A673 (cell line): ENCODE data around the gene LRP2. TPM values are rescaled to one million over a fixed set of nuclear protein-coding genes. Genes with fewer than 3 reads are reported as not detected.

Experiments used
- BruUV-seq: library from RNA; stranded (reverse); fragments of 400-500 nt; replicated peaks from 2 replicates; lab custom pipeline; 2021; lab: Mats Ljungman, UMichigan
- CTCF ChIA-PET: fragments of 300-600 bp; sonication (Branson Sonifier 250); formaldehyde crosslinking; loops from one replicate; lab custom pipeline; 2022; ENCODE audit warnings: antibody characterized with exemption; lab: Charles Lee
- POLR2A ChIA-PET: fragments of 300-600 bp; sonication (Branson Sonifier 250); formaldehyde crosslinking; loops from one replicate; lab custom pipeline; 2022; ENCODE audit warnings: antibody characterized with exemption; ENCODE audit not compliant: low non-redundant PET; lab: Charles Lee
- DNase-seq: peaks from one replicate; pipeline ENCODE4 v3.0.0-alpha.2; 2015; ENCODE audit warnings: low spot score
- H3K27ac ChIP-seq: fragments of 200-600 bp; sonication (generic); 2 replicates; pipeline ENCODE4 v1.5.1; 2016; ENCODE audit warnings: mixed run types, low read depth, mild to moderate bottlenecking, mixed read lengths, antibody characterized with exemption, low read length; ENCODE audit not compliant: poor library complexity, severe bottlenecking
- H3K27me3 ChIP-seq: fragments of 200-600 bp; sonication (generic); replicated peaks from 2 replicates; pipeline ENCODE4 v1.6.1; 2017; ENCODE audit warnings: mixed run types, low read depth, mild to moderate bottlenecking, mixed read lengths, antibody characterized with exemption, low read length; ENCODE audit not compliant: insufficient read depth, poor library complexity
- H3K36me3 ChIP-seq: fragments of 200-600 bp; sonication (generic); 2 replicates; pipeline ENCODE4 v1.6.1; 2016; ENCODE audit warnings: mixed run types, mild to moderate bottlenecking, mixed read lengths, antibody characterized with exemption, low read length; ENCODE audit not compliant: insufficient read depth, poor library complexity, severe bottlenecking
- H3K4me1 ChIP-seq: fragments of 200-600 bp; sonication (generic); 2 replicates; pipeline ENCODE4 v1.6.1; 2017; ENCODE audit warnings: mixed run types, mild to moderate bottlenecking, mixed read lengths, antibody characterized with exemption, low read length; ENCODE audit not compliant: insufficient read depth, poor library complexity, severe bottlenecking
- H3K4me3 ChIP-seq: fragments of 200-600 bp; sonication (generic); 2 replicates; pipeline ENCODE4 v1.5.1; 2016; ENCODE audit warnings: low read depth, mixed run types, mild to moderate bottlenecking, mixed read lengths, low read length; ENCODE audit not compliant: poor library complexity, severe bottlenecking
- H3K9me3 ChIP-seq: fragments of 200-600 bp; sonication (generic); 2 replicates; pipeline ENCODE4 v1.6.1; 2016; ENCODE audit warnings: mixed run types, low read depth, mild to moderate bottlenecking, mixed read lengths, antibody characterized with exemption, low read length; ENCODE audit not compliant: poor library complexity, severe bottlenecking
- CTCF ChIP-seq: fragments of 300-800, 200-600 bp; sonication (generic); conservative IDR thresholded peaks from 2 replicates; pipeline ENCODE4 v1.5.1; 2017; ENCODE audit warnings: low read depth, mild to moderate bottlenecking, antibody characterized with exemption, low read length, moderate library complexity, mixed read lengths
- EZH2 ChIP-seq: fragments of 200-600 bp; sonication (generic); IDR thresholded peaks from 2 replicates; pipeline ENCODE4 v1.6.1; 2017; ENCODE audit warnings: borderline replicate concordance, low read depth, mild to moderate bottlenecking, mixed read lengths, antibody characterized with exemption, low read length; ENCODE audit not compliant: poor library complexity, severe bottlenecking
- intact Hi-C: fragments of 100-400 bp; cut with micrococcal nuclease; formaldehyde crosslinking; loops from one replicate; pipeline ENCODE4 v1.10.0; 2022; ENCODE audit not compliant: unreplicated experiment
- total RNA-seq: library from RNA; stranded (reverse); gene quantifications from 2 replicates; pipeline ENCODE4 v1.2.3, GENCODE V29; 2021

Gene LRP2
- total RNA-seq, 1 experiment from 2014 or later: 0.26 TPM

GRCh38 chr2:169139993-169140767 lies 222.2 kb downstream of the LRP2 start:
- no peak for TF ChIP-seq EZH2
- TF ChIP-seq CTCF: no peak
- no peaks in the 10 kb centered on the region for H3K27me3 ChIP-seq
- no TSS peak for BruUV-seq
- no peak overlapping the region for H3K4me3 ChIP-seq
- H3K4me1 ChIP-seq: no peaks in the 10 kb centered on the region
- intact Hi-C loops: loop anchor here (2.0 to 5.0 kb wide), 2 partner anchors 33 to 179 kb away; no protein-coding TSS in a partner anchor
- POLR2A ChIA-PET: no interaction called here
- no peak for DNase-seq
- H3K27ac ChIP-seq: no peak overlapping the region
- CTCF ChIA-PET: interaction anchor here (0.6 to 1.0 kb wide), 4 partner anchors 8 to 30 kb away, joined by 3 to 5 read pairs (median 4); no protein-coding TSS in a partner anchor
- H3K36me3 ChIP-seq: no peaks in the 10 kb centered on the region
- no peaks in the 10 kb centered on the region for H3K9me3 ChIP-seq

DNA sequence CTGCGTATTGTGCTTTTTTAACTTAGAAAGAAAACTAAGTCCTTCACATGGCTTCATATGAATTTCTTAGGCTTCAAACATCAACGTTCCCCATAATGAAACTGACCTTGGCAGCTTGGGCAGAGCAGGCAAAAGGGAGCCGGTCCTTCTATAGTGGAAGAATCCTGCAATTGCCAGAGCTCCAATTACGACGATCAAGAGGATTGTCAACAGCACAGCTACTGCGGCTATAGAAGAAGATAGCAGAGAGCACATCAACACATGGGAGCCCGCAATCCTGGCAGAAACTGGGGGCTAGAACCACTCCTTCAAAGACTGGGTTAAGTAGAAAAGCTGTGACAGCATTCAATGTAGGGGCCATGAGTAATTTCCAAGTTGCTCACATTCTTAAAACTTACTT lies 223.2 kb downstream of the LRP2 start:
- BruUV-seq: no TSS peak

DNA sequence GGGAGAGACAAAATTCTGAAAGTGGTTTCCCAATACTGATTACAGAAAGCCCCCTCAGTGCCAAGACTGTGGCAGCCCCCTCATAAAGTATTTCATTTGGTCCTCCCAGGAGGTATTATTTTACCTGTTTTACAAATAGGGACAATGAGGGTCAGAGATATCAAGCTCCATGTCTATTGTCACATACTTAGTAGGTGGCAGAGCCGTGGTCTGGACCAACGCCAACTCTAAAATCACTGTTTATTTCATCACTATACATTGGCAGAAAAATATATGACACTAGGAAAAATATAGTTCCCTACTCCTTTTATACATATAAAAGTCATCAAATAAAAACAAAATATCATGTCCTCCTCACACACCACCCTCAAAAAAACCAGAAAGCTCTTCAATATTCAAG lies 224.4 kb downstream of the LRP2 start:
- H3K36me3 ChIP-seq: no peaks in the 10 kb centered on the region
- H3K4me3 ChIP-seq: no peak overlapping the region
- H3K9me3 ChIP-seq: no peaks in the 10 kb centered on the region
- no peak for TF ChIP-seq EZH2
- TF ChIP-seq CTCF: no peak
- H3K4me1 ChIP-seq: no peaks in the 10 kb centered on the region
- BruUV-seq: no TSS peak
- no peak overlapping the region for H3K27ac ChIP-seq
- H3K27me3 ChIP-seq: no peaks in the 10 kb centered on the region
- no peak for DNase-seq
- ChIA-PET POLR2A (no interaction called here), CTCF (no interaction called here)
- intact Hi-C loops: no loop called here

More for the DNA sequence above, 223.2 kb downstream of the LRP2 start:
- ChIA-PET POLR2A (no interaction called here), CTCF (no interaction called here)
- intact Hi-C loops: no loop called here
- Histone ChIP-seq H3K4me3 (no peak overlapping the region), H3K9me3 (no peaks in the 10 kb centered on the region), H3K27ac (no peak overlapping the region), H3K27me3 (no peaks in the 10 kb centered on the region), H3K4me1 (no peaks in the 10 kb centered on the region), H3K36me3 (no peaks in the 10 kb centered on the region)
- no peak for TF ChIP-seq EZH2
- no peak for DNase-seq
